ENCODE measurements around the gene SDK1. TPM values are rescaled to one million over a fixed set of nuclear protein-coding genes. Genes with fewer than 3 reads are reported as not detected.
A peak's percentile ranks its signal among the peaks of the same experiment; 100 is the strongest.

The SDK1 gene
- total RNA-seq, 2 experiments from 2014 or later, result 0.03 to 0.05 TPM

- ATAC-seq (no peak), DNase-seq (no peak)
- CTCF ChIA-PET, result no interaction called here
- POLR2A ChIA-PET, result no interaction called here
- Mint-ChIP-seq H3K36me3 (ENCODE audit: low read depth) (peaks cover 4% of the 10 kb centered on the region), H3K27me3 (ENCODE audit: low read depth) (peaks cover 2% of the 10 kb centered on the region), H3K4me3 (no peak overlapping the region), H3K4me1 (ENCODE audit: low read depth) (no peaks in the 10 kb centered on the region), H3K9me3 (ENCODE audit: insufficient read depth) (peaks cover 20% of the 10 kb centered on the region), H3K27ac (no peak overlapping the region)
Measured at GRCh38 chr7:4115941-4116610, 815.0 kb downstream of the SDK1 start.

GRCh38 chr7:4119848-4120247 is 818.8 kb downstream of the SDK1 start:
- CTCF ChIA-PET, result no interaction called here
- Mint-ChIP-seq H3K27me3 (ENCODE audit: low read depth) (peaks cover 5% of the 10 kb centered on the region), H3K9me3 (ENCODE audit: insufficient read depth) (peaks cover 29% of the 10 kb centered on the region), H3K4me1 (ENCODE audit: low read depth) (peaks cover 8% of the 10 kb centered on the region), H3K36me3 (ENCODE audit: low read depth) (peaks cover 6% of the 10 kb centered on the region), H3K27ac (no peak overlapping the region), H3K4me3 (no peak overlapping the region)
- POLR2A ChIA-PET, result no interaction called here
- no peak for ATAC-seq
- no peak for DNase-seq

- CTCF ChIA-PET, result no interaction called here
- Mint-ChIP-seq H3K27ac (no peak overlapping the region), H3K36me3 (ENCODE audit: low read depth) (peaks cover 6% of the 10 kb centered on the region)
Measured at GRCh38 chr7:4123346-4123745, 822.3 kb downstream of the SDK1 start.

GRCh38 chr7:4123823-4124222 is 822.8 kb downstream of the SDK1 start:
- Mint-ChIP-seq H3K27ac (no peak overlapping the region), H3K9me3 (ENCODE audit: insufficient read depth) (peaks cover 18% of the 10 kb centered on the region), H3K4me1 (ENCODE audit: low read depth) (peaks cover 8% of the 10 kb centered on the region), H3K27me3 (ENCODE audit: low read depth) (peaks cover 4% of the 10 kb centered on the region), H3K4me3 (no peak overlapping the region), H3K36me3 (ENCODE audit: low read depth) (peaks cover 6% of the 10 kb centered on the region)
- DNase-seq, result peak; percentile 22
- no peak for ATAC-seq
- CTCF ChIA-PET, result no interaction called here
- POLR2A ChIA-PET, result no interaction called here

More at GRCh38 chr7:4123346-4123745, 822.3 kb downstream of the SDK1 start:
- DNase-seq (no peak), ATAC-seq (no peak)
- POLR2A ChIA-PET, result no interaction called here
- H3K27me3 Mint-ChIP-seq (ENCODE audit: low read depth), result peaks cover 6% of the 10 kb centered on the region
- no peak overlapping the region for H3K4me3 Mint-ChIP-seq
- peaks cover 8% of the 10 kb centered on the region for H3K4me1 Mint-ChIP-seq (ENCODE audit: low read depth)
- peaks cover 22% of the 10 kb centered on the region for H3K9me3 Mint-ChIP-seq (ENCODE audit: insufficient read depth)

GRCh38 chr7:4124556-4125477 is 823.8 kb downstream of the SDK1 start:
- Mint-ChIP-seq H3K27me3 (ENCODE audit: low read depth) (peaks cover 4% of the 10 kb centered on the region), H3K27ac (no peak overlapping the region), H3K36me3 (ENCODE audit: low read depth) (peaks cover 6% of the 10 kb centered on the region), H3K4me1 (ENCODE audit: low read depth) (peaks cover 8% of the 10 kb centered on the region), H3K4me3 (no peak overlapping the region), H3K9me3 (ENCODE audit: insufficient read depth) (peaks cover 14% of the 10 kb centered on the region)
- ChIA-PET CTCF (no interaction called here), POLR2A (no interaction called here)
- ATAC-seq (no peak), DNase-seq (no peak)

- Mint-ChIP-seq H3K36me3 (ENCODE audit: low read depth) (no peaks in the 10 kb centered on the region), H3K4me1 (ENCODE audit: low read depth) (peaks cover 8% of the 10 kb centered on the region), H3K27me3 (ENCODE audit: low read depth) (peaks cover 4% of the 10 kb centered on the region), H3K27ac (no peak overlapping the region), H3K4me3 (no peak overlapping the region), H3K9me3 (ENCODE audit: insufficient read depth) (peaks cover 6% of the 10 kb centered on the region)
- ATAC-seq (no peak), DNase-seq (no peak)
- POLR2A ChIA-PET, result no interaction called here
- CTCF ChIA-PET, result no interaction called here
Measured at GRCh38 chr7:4127909-4128560, 827.0 kb downstream of the SDK1 start.

- Mint-ChIP-seq H3K27me3 (ENCODE audit: low read depth) (peaks cover 3% of the 10 kb centered on the region), H3K36me3 (ENCODE audit: low read depth) (no peaks in the 10 kb centered on the region), H3K4me1 (ENCODE audit: low read depth) (peaks cover 2% of the 10 kb centered on the region), H3K27ac (no peak overlapping the region), H3K9me3 (ENCODE audit: insufficient read depth) (no peaks in the 10 kb centered on the region), H3K4me3 (no peak overlapping the region)
- ATAC-seq, result no peak
- CTCF ChIA-PET, result no interaction called here
- POLR2A ChIA-PET, result no interaction called here
- DNase-seq, result no peak
Measured at GRCh38 chr7:4129481-4130122, 828.5 kb downstream of the SDK1 start.

- H3K27me3 Mint-ChIP-seq (ENCODE audit: low read depth), result no peaks in the 10 kb centered on the region
- no peak overlapping the region for H3K4me3 Mint-ChIP-seq
- POLR2A ChIA-PET, result no interaction called here
- no peaks in the 10 kb centered on the region for H3K4me1 Mint-ChIP-seq (ENCODE audit: low read depth)
- no peak overlapping the region for H3K27ac Mint-ChIP-seq
- ATAC-seq (no peak), DNase-seq (no peak)
- no peaks in the 10 kb centered on the region for H3K9me3 Mint-ChIP-seq (ENCODE audit: insufficient read depth)
- H3K36me3 Mint-ChIP-seq (ENCODE audit: low read depth), result no peaks in the 10 kb centered on the region
- CTCF ChIA-PET, result no interaction called here
Measured at GRCh38 chr7:4131063-4131462, 830.0 kb downstream of the SDK1 start.

GRCh38 chr7:4132221-4132620 is 831.2 kb downstream of the SDK1 start:
- CTCF ChIA-PET, result no interaction called here
- no peak for DNase-seq
- no peaks in the 10 kb centered on the region for H3K9me3 Mint-ChIP-seq (ENCODE audit: insufficient read depth)
- no peak for ATAC-seq
- POLR2A ChIA-PET, result no interaction called here
- no peaks in the 10 kb centered on the region for H3K4me1 Mint-ChIP-seq (ENCODE audit: low read depth)
- H3K27me3 Mint-ChIP-seq (ENCODE audit: low read depth), result no peaks in the 10 kb centered on the region
- no peak overlapping the region for H3K4me3 Mint-ChIP-seq
- H3K27ac Mint-ChIP-seq, result no peak overlapping the region
- H3K36me3 Mint-ChIP-seq (ENCODE audit: low read depth), result no peaks in the 10 kb centered on the region

GRCh38 chr7:4133491-4134044 is 832.5 kb downstream of the SDK1 start:
- Mint-ChIP-seq H3K4me1 (ENCODE audit: low read depth) (no peaks in the 10 kb centered on the region), H3K36me3 (ENCODE audit: low read depth) (no peaks in the 10 kb centered on the region), H3K27me3 (ENCODE audit: low read depth) (no peaks in the 10 kb centered on the region), H3K9me3 (ENCODE audit: insufficient read depth) (no peaks in the 10 kb centered on the region), H3K4me3 (no peak overlapping the region), H3K27ac (no peak overlapping the region)
- POLR2A ChIA-PET, result no interaction called here
- no peak for ATAC-seq
- no peak for DNase-seq
- CTCF ChIA-PET, result no interaction called here

GRCh38 chr7:4134204-4134603 is 833.2 kb downstream of the SDK1 start:
- Mint-ChIP-seq H3K9me3 (ENCODE audit: insufficient read depth) (no peaks in the 10 kb centered on the region), H3K4me1 (ENCODE audit: low read depth) (no peaks in the 10 kb centered on the region), H3K27ac (no peak overlapping the region), H3K4me3 (no peak overlapping the region), H3K36me3 (ENCODE audit: low read depth) (no peaks in the 10 kb centered on the region), H3K27me3 (ENCODE audit: low read depth) (no peaks in the 10 kb centered on the region)
- ATAC-seq (no peak), DNase-seq (no peak)
- ChIA-PET POLR2A (no interaction called here), CTCF (no interaction called here)

GRCh38 chr7:4134631-4135030 is 833.6 kb downstream of the SDK1 start:
- Mint-ChIP-seq H3K4me1 (ENCODE audit: low read depth) (no peaks in the 10 kb centered on the region), H3K9me3 (ENCODE audit: insufficient read depth) (no peaks in the 10 kb centered on the region), H3K36me3 (ENCODE audit: low read depth) (no peaks in the 10 kb centered on the region), H3K27ac (no peak overlapping the region), H3K27me3 (ENCODE audit: low read depth) (no peaks in the 10 kb centered on the region), H3K4me3 (no peak overlapping the region)
- ATAC-seq (no peak), DNase-seq (no peak)
- ChIA-PET POLR2A (no interaction called here), CTCF (no interaction called here)

Data from activated CD8-positive, alpha-beta T cell treated with anti-CD3 and anti-CD28 coated beads, Interleukin-2, amount 10 ng/mL, durations not matched to agents 7 days and 5 days (primary cell).